Measurements from ENCODE around the gene COCH.
A peak's percentile ranks its signal among the peaks of the same experiment; 100 is the strongest.
"Not testable (repeated sequence)": the region's sequence is repeated elsewhere in the genome, so short reads cannot be mapped to it uniquely, and the experiment has no call there.

COCH gene

DNA sequence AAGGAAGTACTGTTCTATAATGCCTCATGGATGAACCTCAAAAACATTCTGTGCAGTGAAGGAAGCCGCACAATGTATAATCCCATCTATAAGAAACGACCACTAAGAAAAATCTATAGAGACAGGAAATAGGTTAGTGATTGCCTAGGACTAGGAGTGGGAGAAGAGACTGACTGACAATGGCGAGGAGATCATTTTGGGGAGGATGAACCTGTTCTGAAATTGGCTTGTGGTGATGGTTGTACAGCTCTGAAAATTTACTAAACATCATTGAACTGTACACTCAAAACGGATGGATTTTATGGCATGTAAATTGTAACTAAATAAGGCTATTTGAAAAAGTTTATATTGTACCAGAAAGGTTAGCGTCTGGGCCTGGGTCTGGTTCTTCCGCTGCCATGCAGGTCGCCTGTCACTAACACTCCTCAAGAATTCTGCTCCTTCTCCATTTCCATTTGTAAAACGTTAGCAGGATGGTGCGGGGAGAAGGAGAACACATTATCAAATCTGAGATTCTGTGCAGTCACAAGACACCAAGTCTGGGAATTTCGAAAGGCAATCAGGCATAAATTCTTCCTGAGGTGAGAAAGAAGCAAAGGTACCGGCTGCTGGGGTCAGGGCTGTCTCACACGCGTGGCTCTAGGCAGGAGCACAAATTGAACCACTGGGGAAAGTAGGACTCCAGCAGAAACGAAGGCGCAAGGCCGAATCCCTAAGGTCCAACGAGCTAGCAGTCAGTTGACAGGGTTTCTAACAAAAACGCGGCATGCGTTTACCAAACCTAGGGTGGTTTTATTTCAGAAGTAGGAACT, 845 bp upstream of the COCH start:
- H3K4me3 ChIP-seq (ENCODE audit: low read depth, low read length), result peak overlapping the region; percentile 54

DNA sequence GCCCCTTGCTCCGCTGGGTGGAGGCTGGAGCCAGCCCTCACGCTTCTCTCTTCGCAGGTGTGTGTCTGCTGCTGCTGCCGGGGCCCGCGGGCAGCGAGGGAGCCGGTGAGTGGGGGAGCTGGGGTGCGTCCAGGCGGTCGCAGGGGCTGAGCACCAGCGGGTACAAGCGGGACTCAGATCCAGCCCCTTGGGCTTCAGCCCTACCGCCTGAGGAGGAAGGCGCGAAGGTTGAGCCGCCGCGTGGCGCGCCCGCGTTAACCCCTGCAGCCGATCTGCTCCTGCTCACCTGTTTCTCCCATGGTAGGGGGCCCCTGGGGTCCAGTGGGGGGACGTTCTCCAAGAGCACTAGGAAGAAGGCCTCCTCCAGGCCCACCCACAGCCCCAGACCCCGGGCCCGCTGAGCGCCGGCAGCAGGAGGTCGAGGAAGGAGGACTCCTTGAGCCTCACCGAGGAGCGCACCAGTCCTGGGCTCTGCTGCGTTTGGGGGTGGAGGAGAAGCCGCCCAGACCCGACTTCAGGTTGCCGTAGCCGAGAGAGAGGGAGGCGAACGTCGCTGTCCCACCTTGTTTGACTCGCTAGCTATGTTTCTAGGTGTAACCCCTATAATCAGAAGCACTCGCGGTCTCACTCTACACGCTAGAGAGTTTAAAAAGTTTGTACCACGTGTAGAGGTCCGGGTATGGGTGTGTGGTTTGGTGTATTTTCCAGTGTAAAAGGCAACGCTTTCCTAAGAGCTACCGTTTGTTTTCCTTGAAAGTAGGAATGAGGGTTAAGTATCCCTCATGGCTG, 834 bp downstream of the COCH start:
- DNase-seq (ENCODE audit: low read depth), result no peak
- H3K4me3 ChIP-seq (ENCODE audit: low read depth, low read length), result peak overlapping the region; percentile 54

More for the DNA sequence above, 845 bp upstream of the COCH start:
- no peak for DNase-seq (ENCODE audit: low read depth)

GRCh38 chr14:30875788-30876053, 1.4 kb downstream of the COCH start:
- DNase-seq (ENCODE audit: low read depth), result no peak
- no peak overlapping the region for H3K4me3 ChIP-seq (ENCODE audit: low read depth, low read length)

DNA sequence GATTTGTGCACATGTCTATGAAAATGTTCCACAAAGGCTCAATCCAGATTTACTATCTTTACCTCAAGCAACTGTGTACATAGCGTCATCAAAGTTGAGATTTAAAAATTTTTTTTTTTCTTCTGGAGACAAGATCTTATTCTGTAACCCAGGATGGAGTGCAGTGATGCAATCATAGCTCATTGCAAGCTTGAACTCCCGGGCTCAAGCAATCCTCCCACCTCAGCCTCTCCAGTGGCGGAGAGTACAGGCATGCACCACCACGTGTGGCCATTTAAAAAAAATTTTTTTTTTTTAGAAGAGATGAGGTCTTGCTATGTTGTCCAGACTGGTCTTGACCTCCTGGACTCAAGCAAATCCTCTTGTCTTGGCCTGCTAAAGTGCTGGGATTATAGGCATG, 2.3 kb downstream of the COCH start:
- no peak overlapping the region for H3K4me3 ChIP-seq (ENCODE audit: low read depth, low read length)
- DNase-seq (ENCODE audit: low read depth), result no peak

DNA sequence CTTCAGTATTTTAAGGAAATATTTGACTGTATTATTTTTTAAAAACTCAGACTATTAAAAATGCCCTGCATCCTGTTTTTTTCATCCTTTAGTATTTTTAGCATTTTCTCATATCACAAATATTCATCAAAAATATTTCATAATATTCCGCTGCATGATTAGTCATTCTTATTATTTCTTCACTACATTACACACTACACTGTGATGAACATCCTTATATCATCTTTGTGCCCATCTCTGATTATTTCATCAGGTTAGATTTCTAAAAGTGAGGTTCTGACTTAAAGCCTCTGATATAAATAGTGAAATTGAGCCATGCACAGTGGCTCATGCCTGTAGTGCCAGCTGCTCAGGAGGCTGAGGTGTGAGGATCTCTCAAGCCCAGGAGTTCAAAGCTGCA, 8.1 kb downstream of the COCH start:
- DNase-seq (ENCODE audit: low read depth), result no peak
- H3K4me3 ChIP-seq (ENCODE audit: low read depth, low read length), result no peak overlapping the region

DNA sequence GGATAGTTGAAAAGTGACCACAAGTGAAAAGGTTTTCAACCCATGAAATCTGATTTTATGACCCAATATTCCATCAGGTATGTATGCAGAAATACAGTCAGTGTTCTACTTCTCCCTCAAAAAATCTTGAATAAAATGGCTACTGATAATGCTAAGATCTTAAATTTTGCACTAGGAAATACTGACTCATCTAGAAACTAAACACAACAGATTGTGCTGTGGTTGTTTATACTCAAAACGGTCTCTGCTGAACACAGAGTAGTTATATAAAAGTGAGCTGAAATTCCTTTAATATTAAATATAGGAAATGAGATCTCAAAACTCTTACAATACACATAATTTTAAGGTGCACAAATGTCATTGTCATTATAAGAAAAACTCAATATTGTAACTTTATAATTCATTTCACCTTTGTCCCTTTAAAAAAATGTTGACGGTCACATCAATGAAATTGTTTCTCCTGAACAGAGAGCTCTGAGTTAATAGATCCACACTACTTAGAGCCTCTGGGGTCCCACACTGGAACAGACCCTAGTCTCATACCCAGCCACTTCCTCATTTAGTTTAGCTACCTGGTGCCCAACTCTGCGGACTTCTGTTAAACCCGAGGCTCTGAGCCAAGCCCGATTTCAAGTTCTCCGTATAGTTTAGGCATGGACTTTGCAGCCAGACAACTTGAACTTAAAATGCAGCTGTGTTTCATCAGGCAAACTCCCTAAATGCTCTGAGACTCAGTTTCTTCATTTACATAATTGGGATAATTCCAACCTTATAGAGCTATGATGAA, 9.3 kb downstream of the COCH start:
- DNase-seq (ENCODE audit: low read depth), result no peak
- no peak overlapping the region for H3K4me3 ChIP-seq (ENCODE audit: low read depth, low read length)

DNA sequence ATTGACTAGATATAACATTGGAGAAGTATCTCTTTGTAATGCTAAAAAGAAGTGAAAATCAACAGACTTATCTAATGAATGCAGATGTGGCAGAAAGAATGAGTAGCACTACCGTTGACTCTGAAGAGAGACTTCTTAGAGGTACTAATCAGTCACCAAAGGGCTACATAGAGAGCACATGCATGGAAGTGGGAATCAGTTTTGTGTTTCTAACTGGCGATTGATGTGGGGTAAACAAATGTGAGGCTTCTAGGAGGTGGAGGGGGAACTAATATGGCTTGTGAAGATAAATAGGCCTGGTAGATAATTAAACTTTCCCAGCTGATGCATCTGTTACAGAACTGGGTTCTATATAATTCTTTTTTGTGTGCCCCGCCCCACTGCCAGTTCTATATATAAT, 10.5 kb downstream of the COCH start:
- no peak overlapping the region for H3K4me3 ChIP-seq (ENCODE audit: low read depth, low read length)
- DNase-seq (ENCODE audit: low read depth), result no peak

GRCh38 chr14:30885840-30886740, 11.7 kb downstream of the COCH start:
- no peak overlapping the region for H3K4me3 ChIP-seq (ENCODE audit: low read depth, low read length)
- DNase-seq (ENCODE audit: low read depth), result no peak

DNA sequence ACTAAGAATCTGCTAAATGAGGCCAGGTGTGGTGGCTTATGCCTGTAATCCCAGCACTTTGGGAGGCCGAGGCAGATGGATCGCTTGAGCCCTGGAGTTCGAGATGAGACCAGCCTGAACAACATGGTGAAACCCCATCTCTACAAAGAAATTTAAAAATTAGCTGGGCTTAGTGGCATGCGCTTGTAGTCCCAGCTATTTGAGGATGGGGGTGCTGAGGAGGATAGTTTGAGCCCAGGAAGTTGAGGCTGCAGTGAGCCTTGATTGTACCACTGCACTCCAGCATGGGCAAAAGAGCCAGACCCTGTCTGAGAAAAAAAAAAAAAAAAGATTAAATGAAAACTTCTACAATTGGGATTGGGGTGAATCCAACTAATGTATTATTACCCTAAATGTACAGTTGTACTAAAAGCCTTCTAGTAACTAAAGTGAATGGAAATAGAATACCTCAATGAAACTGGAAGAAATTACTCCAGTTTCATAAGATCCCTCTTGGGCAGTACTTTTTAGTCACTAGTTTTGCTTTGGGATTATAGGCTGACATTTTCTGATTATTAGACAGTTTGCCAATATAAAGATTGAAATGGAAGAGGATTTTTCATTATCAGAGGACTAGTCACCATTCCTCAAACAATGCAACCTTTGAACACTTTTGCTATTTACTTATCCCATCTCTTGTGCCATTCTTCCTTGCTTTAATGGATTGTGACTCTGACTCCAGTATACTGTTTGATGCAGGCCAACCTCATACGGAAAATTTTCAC, 14.3 kb downstream of the COCH start:
- no peak for DNase-seq (ENCODE audit: low read depth)

DNA sequence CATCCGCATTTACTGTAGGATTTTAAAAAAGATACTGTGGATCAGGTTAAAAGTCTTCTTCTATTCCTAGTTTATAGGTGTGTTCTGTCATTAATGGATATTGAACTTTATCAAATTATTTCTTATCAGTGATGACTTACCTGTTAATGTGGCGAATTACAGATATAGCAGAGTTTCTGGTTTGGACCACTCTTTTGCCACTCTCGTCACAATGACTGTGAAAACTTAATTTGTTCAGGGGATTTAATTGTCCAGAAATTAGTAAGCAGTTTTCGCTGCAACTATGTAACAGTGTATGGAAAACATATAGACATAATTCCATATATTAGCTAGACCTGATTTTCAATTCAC, 14.9 kb downstream of the COCH start:
- no peak for DNase-seq (ENCODE audit: low read depth)
- no peak overlapping the region for H3K4me3 ChIP-seq (ENCODE audit: low read depth, low read length)

More for the DNA sequence above, 14.3 kb downstream of the COCH start:
- no peak overlapping the region for H3K4me3 ChIP-seq (ENCODE audit: low read depth, low read length)

DNA sequence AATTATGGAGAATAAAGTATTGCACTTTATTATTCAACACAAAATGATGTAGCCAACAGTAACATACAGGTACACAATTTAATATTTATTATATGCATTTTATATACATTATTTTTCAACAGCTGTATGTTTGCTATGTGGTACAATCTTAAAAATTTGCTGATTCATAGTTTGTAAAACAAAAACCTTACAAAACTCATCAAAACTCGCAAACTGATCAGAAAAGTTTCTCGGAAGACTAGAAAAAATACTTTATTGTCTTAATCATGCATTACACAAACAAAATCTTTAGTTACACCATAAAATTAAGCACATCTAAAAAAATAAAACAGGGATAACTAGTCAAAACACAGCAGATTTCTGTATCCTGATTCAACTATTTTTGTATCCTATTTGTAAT, 19.5 kb downstream of the COCH start:
- H3K4me3 ChIP-seq (ENCODE audit: low read depth, low read length), result no peak overlapping the region
- DNase-seq (ENCODE audit: low read depth), result no peak

- no peak for DNase-seq (ENCODE audit: low read depth)
- no peak overlapping the region for H3K4me3 ChIP-seq (ENCODE audit: low read depth, low read length)
Measured at GRCh38 chr14:30894923-30895515, 20.7 kb downstream of the COCH start.

DNA sequence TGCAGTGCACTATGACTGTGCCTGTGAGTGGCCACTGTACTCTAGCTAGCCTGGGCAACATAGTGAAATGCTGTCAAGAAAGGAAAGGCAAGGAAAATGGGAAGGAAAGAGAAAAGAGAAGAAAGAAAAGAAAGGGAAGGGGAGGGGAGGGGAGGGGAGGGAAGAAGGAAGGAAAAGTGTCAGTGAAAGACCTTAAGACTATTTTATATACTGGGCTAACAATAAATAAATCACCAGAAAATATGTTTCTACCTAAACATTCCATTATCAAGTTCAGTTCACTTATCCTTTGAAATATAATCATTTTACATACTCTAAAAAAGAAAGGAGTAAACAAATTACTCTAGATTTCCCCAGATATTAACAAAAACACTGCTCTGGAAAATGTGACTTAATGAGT, 22.1 kb downstream of the COCH start:
- H3K4me3 ChIP-seq (ENCODE audit: low read depth, low read length), result no peak overlapping the region
- no peak for DNase-seq (ENCODE audit: low read depth)

GRCh38 chr14:30897121-30897520, 22.8 kb downstream of the COCH start:
- H3K4me3 ChIP-seq (ENCODE audit: low read depth, low read length); DNase-seq (ENCODE audit: low read depth): not testable (repeated sequence)

DNA sequence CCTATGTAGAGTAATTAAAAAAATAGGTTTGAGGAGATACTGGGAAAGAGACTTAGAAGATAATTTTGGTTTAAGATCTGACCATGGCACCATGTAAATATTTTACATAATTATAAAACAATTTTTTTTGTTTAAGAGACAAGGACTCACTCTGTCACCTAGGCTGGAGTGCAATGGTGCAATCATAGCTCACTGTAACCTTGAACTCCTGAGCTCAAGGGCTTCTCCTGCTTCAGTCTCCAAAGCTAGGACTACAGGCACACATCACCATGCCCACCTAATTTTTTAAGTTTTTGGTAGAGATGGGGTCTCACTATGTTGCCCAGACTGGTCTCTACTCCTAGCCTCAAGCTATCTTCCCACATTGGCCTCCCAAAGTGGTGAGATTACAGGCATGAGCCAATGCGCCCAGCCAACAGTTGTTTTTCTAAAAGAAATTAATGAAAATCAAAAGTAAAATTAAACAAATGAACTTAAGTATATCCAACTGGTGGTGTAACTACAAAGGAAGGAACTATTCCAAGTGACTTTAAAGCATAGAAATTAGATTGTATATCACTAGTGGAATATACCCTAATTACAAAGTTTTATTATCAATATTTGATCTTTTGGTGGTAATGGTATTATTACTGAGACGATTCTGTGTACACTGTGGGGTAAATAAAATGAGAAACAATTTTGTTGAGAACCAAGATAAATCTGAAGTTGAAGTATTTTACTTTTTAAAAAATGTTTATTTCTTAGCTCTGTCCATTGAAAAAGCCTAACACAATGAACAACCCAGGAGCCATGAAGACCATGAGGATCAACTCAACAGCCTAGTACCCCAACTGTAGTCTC, 29.1 kb downstream of the COCH start:
- H3K4me3 ChIP-seq (ENCODE audit: low read depth, low read length), result no peak overlapping the region
- no peak for DNase-seq (ENCODE audit: low read depth)

GRCh38 chr14:30906752-30907658, 32.6 kb downstream of the COCH start:
- DNase-seq (ENCODE audit: low read depth), result no peak
- H3K4me3 ChIP-seq (ENCODE audit: low read depth, low read length), result no peak overlapping the region

DNA sequence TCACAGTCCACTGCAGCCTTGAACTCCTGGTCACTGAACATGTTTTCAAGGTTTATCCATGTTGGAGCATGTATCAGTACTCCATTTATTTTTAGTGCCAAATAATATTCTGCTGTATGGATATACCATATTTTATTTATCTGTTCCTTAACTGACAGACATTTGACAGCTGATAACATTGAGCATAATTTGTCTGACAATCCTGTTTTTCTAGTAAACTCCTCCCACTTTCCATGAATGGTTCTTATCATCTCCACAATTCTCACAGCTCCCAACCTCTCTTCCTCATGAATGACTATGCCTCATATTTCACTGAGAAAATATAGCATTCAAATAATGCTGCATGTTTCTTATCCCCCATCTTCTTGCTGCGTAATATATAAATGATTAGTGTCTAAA, 33.3 kb downstream of the COCH start:
- no peak for DNase-seq (ENCODE audit: low read depth)
- no peak overlapping the region for H3K4me3 ChIP-seq (ENCODE audit: low read depth, low read length)
